Type B pancreatic cell (in vitro differentiated cells): ENCODE measurements around the gene KRT6C. TPM values are rescaled to one million over a fixed set of nuclear protein-coding genes. Genes with fewer than 3 reads are reported as not detected.

ENCODE experiments used
- DNase-seq: peaks from one replicate; pipeline ENCODE4 v3.0.0; 2021; ENCODE audit warnings: mixed read lengths; ENCODE audit not compliant: unreplicated experiment; ENCODE audit errors: extremely low spot score
- H3K27ac Mint-ChIP-seq: 2 replicates; pipeline ENCODE4 v1.8.0; 2021; ENCODE audit warnings: mild to moderate bottlenecking, mixed read lengths
- H3K27me3 Mint-ChIP-seq: 2 replicates; pipeline ENCODE4 v1.8.0; 2021; ENCODE audit warnings: mixed read lengths
- H3K36me3 Mint-ChIP-seq: 2 replicates; pipeline ENCODE4 v1.8.0; 2021; ENCODE audit warnings: mixed read lengths
- H3K4me1 Mint-ChIP-seq: one replicate; pipeline ENCODE4 v1.8.0; 2021; ENCODE audit warnings: mixed read lengths; ENCODE audit not compliant: unreplicated experiment
- H3K4me3 Mint-ChIP-seq: 2 replicates; pipeline ENCODE4 v1.8.0; 2021; ENCODE audit warnings: mild to moderate bottlenecking, mixed read lengths
- H3K9me3 Mint-ChIP-seq: 2 replicates; pipeline ENCODE4 v1.8.0; 2021; ENCODE audit warnings: mixed read lengths
- CTCF ChIP-seq: fragments of 200-600 bp; sonication (generic); conservative IDR thresholded peaks from 2 replicates; pipeline ENCODE4 v1.5.0; 2021; ENCODE audit warnings: antibody characterized with exemption, mild to moderate bottlenecking
- total RNA-seq: library from RNA; stranded (reverse); gene quantifications from 2 replicates; pipeline ENCODE4 v1.2.1, GENCODE V29; 2021; ENCODE audit warnings: low replicate concordance

KRT6C gene
- total RNA-seq, 1 donor from 2014 or later = 0.19 TPM

GRCh38 chr12:52515319-52515646 lies 41.7 kb upstream of the KRT6C start:
- Mint-ChIP-seq H3K27ac (no peak overlapping the region), H3K36me3 (no peaks in the 10 kb centered on the region), H3K4me1 (no peaks in the 10 kb centered on the region), H3K9me3 (peaks cover 7% of the 10 kb centered on the region), H3K4me3 (no peak overlapping the region), H3K27me3 (peaks cover 13% of the 10 kb centered on the region)
- DNase-seq = no peak
- TF ChIP-seq CTCF = no peak

- Mint-ChIP-seq H3K36me3 (no peaks in the 10 kb centered on the region), H3K4me1 (no peaks in the 10 kb centered on the region), H3K4me3 (no peak overlapping the region), H3K27ac (no peak overlapping the region), H3K9me3 (peaks cover 7% of the 10 kb centered on the region), H3K27me3 (peaks cover 15% of the 10 kb centered on the region)
- no peak for DNase-seq
- TF ChIP-seq CTCF = no peak
These were observed 41.1 kb upstream of the KRT6C start for GRCh38 chr12:52514471-52515318.

- TF ChIP-seq CTCF = no peak
- H3K4me1 Mint-ChIP-seq = no peaks in the 10 kb centered on the region
These were observed 40.1 kb upstream of the KRT6C start for GRCh38 chr12:52513736-52514135.

GRCh38 chr12:52508211-52508610 lies 34.6 kb upstream of the KRT6C start:
- peaks cover 13% of the 10 kb centered on the region for H3K27me3 Mint-ChIP-seq
- H3K4me1 Mint-ChIP-seq = no peaks in the 10 kb centered on the region
- no peak overlapping the region for H3K27ac Mint-ChIP-seq
- H3K4me3 Mint-ChIP-seq = no peak overlapping the region
- no peak for DNase-seq
- peaks cover 7% of the 10 kb centered on the region for H3K9me3 Mint-ChIP-seq
- no peaks in the 10 kb centered on the region for H3K36me3 Mint-ChIP-seq
- TF ChIP-seq CTCF = no peak

More at GRCh38 chr12:52513736-52514135, 40.1 kb upstream of the KRT6C start:
- no peak for DNase-seq
- peaks cover 7% of the 10 kb centered on the region for H3K9me3 Mint-ChIP-seq
- no peaks in the 10 kb centered on the region for H3K36me3 Mint-ChIP-seq
- H3K27ac Mint-ChIP-seq = no peak overlapping the region
- H3K27me3 Mint-ChIP-seq = peaks cover 9% of the 10 kb centered on the region
- no peak overlapping the region for H3K4me3 Mint-ChIP-seq

GRCh38 chr12:52506858-52507715 lies 33.5 kb upstream of the KRT6C start:
- H3K4me1 Mint-ChIP-seq = no peaks in the 10 kb centered on the region
- H3K36me3 Mint-ChIP-seq = no peaks in the 10 kb centered on the region
- H3K27me3 Mint-ChIP-seq = peaks cover 13% of the 10 kb centered on the region
- no peak overlapping the region for H3K27ac Mint-ChIP-seq
- H3K9me3 Mint-ChIP-seq = peaks cover 7% of the 10 kb centered on the region
- TF ChIP-seq CTCF = peak; percentile 74
- no peak for DNase-seq
- H3K4me3 Mint-ChIP-seq = no peak overlapping the region
